Brain pericyte (primary cell): ENCODE measurements around the gene PTPRN2.
"Not testable (repeated sequence)": the region's sequence is repeated elsewhere in the genome, so short reads cannot be mapped to it uniquely, and the experiment has no call there.

Experiments
- DNase-seq: peaks from one replicate; pipeline ENCODE4 v3.0.0-alpha.2; 2012; ENCODE audit warnings: low read depth, low spot score

PTPRN2 gene

DNA sequence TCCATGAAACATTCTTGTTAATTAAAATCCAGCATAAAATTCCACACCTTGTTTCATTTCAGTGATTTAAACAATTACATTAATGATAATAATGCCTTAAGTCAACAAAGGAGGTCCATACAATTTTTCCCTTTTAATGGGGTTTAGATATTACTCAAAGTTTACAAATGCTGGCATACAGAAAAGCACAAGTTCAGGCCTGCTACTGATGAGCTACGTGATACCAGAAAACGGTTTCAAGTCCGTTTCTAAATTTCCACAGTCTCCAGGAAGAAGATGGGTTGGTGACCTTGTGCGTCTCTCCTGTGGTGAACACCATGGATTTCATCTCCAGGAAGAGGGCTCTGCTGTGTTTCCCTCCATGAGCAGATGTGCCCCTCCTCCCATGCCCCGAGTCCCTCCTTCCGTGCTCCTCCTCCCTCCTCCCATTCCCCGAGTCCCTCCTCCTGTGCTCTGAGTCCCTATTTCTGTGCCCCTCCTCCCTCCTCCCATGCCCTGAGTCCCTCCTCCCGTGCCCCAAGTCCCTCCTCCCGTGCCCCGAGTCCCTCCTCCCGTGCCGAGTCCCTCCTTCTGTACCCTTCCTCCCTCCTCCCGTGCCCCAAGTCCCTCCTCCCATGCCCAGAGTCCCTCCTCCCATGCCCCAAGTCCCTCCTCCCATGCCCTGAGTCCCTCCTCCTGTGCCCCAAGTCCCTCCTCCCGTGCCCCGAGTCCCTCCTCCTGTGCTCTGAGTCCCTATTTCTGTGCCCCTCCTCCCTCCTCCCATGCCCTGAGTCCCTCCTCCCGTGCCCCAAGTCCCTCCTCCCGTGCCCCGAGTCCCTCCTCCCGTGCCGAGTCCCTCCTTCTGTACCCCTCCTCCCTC is 201.9 kb downstream of the PTPRN2 start:
- not testable (repeated sequence) for DNase-seq

DNA sequence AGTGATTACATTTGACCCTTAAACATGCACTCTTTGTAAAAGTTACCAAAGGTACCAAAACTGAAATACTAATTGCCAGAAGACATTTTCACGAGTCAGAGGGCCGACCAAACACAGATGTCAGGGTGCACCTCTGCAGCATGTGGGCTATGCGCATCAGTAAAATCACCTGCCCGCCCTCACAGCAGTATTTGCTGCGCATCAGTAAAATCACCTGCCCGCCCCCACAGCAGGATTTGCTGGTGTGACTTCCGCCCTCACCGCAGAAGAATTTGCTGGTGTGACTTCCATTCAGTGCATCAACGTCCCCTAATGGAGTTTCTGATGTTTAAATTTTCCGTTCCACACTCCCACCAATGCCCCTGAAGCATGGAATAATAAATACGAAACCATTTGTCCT is 202.9 kb downstream of the PTPRN2 start:
- DNase-seq: no peak

DNA sequence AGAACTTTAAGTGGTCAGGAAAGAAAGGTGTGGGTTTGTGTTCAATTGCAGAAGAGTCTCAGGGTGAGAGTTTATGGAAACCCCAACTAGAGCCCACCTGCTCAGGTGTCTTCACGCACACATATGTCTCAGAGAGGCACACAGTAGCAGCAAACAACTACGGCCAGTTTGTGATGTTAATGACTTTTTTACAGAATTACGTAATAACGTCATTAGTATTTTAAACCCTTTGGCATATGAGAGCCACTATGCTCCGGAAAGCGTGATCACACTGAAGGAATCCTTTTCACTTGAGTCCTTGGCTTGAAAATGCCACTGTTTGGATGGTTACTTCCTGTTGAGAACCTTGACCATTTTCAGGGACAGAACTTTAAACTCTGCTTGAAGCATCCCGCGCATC is 204.0 kb downstream of the PTPRN2 start:
- DNase-seq: no peak

DNA sequence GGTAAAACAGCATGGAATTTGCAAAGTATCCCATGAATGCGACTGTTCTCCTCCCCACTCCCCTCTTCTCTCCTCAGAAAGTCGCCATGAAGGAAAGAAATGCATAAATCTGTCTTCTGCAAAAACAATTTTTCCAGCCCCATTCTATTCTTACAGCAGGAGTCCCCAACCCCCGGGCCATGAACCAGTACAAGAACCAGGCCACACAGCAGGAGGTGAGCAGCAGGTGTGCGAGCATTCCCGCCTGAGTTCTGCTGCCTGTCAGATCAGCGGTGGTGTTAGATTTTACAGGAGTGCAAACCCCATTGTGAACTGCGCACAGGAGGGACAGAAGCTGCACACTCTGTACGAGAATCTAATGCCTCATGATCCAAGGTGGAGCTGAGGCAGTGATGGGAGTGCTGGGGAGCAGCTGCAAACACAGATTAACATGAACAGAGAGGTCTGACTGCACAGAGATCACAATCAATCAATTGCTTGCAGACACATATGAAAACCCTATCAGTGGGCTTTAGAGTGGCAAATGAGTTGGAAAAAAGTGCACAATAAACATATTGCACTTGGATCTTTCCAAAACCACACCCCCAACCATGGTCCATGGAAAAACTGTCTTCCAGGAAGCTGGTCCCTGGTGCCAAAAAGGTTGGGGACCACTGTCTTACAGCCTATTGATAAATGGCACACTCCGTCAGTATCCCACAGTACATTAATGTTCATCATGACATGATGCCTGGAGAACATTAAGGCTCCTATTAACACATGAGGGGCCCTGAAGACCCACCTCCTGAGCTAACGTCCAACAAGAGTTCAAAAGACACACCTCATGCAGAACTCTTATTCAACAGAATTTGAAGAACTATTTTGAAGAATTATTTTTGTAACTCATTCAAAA is 205.0 kb downstream of the PTPRN2 start:
- DNase-seq: no peak

DNA sequence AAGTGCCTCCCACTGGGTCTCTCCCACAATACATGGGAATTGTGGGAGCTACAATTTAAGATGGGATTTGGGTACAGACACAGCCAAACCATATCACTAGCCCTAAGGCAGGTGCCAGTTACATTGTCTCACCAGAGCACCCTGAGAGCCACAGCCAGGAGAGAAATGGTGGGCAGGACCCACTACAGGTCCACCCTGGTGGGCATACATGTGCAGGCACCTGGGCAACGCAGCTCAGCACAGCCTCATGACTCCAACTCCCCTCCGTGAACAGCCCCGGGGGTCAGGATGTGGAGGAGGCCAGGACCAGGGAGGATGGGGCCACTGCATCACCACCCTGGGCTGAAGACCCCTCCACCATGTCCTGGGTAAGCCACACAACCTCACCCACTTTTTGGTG is 205.7 kb downstream of the PTPRN2 start:
- no peak for DNase-seq

DNA sequence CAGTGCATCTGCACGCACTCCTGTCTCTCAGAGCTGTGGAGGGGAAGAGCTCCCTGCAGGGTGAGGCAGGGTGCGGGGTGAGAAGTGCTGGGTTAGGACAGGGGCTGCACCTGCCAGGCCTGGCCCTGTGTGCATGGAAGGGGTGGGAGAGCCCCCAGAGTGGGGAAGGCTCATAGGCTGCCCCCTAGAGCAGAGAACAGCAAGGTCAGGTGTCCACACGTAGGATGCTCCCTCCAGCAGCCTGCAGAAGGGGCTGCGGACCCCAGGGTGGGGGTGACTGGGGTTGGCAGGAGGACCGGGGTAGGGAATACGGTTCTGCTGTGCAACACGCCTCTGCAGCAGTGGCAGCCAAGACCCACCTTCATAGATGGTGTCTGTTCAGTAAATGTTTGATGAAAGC is 208.6 kb downstream of the PTPRN2 start:
- no peak for DNase-seq

DNA sequence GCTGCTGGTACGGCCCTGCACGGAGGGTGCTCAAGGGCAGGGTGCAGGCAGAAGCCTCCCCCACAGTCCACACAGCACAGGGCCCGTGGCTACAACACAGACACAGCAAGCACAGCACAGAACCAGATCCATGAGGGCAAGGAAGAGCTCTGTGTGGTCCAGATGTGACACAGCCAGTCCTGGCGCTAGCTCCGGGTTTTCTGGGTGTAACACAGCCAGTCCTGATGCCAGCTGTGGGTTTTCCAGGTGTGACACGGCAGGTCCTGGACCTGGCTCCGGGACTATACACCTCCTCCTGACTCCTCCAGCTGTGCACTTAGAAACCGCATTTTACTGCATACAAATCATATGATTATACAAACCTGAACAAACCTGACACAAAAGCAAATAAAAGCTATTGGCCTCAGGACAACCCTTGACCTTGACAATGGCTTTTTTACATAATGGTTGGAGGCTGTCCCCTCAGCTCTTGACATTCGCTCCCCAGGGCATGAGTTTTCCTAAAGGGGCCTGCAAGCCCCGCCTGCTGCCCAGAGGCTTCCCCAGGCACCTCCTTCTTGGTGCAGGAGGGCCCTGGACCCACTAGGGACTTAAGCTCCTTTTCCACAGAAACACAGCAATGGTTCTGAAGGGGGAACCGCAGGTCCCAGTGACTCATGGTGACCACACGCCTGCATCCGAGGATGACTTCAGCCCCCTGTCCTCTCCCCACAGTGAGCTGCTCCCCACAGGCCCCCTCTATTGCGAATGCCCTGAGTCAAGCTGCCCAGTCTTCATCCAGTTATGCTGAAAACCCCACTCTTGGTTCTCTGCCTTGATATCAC is 209.6 kb downstream of the PTPRN2 start:
- DNase-seq: no peak

DNA sequence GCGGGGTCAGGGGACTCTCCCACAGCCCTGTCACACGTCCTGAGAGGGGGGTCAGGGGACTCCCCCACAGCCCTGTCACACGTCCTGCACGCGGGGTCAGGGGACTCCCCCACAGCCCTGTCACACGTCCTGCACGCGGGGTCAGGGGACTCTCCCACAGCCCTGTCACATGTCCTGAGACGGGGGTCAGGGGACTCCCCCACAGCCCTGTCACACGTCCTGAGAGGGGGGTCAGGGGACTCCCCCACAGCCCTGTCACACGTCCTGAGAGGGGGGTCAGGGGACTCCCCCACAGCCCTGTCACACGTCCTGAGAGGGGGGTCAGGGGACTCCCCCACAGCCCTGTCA is 210.8 kb downstream of the PTPRN2 start:
- DNase-seq: not testable (repeated sequence)

DNA sequence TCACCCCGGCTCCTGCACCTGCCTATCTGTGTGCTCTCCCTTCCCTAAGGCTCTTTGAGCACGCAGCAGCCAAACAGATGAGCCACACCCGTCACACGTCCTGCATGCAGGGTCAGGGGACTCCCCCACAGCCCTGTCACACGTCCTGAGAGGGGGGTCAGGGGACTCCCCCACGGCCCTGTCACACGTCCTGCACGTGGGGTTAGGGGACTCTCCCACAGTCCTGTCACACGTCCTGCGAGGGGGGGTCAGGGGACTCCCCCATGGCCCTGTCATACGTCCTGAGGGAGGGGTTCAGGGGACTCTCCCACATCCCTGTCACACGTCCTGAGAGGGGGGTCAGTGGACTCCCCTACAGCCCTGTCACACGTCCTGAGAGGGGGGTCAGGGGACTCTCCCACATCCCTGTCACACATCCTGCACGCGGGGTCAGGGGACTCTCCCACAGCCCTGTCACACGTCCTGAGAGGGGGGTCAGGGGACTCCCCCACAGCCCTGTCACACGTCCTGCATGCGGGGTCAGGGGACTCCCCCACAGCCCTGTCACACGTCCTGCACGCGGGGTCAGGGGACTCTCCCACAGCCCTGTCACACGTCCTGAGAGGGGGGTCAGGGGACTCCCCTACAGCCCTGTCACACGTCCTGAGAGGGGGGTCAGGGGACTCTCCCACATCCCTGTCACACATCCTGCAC is 211.3 kb downstream of the PTPRN2 start:
- DNase-seq: not testable (repeated sequence)

DNA sequence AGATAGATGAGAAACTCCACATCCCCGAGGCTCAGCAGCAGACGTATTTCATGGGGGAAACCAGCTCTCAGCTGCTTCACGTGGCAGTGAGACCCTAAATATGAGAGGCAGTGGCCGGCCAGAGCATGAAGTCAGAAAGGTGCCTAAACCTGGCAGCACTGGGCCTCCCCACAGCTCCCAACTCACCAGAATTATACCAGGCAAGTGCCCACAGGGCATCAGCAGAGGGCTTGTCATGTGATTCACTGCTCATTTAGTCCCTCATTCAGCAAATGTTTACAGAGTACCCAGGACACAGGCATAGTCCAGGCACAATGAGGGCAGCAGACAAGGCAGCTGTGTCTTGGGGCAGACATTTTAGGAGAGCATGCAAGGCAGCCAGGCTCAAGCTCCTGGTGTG is 212.6 kb downstream of the PTPRN2 start:
- DNase-seq: no peak

DNA sequence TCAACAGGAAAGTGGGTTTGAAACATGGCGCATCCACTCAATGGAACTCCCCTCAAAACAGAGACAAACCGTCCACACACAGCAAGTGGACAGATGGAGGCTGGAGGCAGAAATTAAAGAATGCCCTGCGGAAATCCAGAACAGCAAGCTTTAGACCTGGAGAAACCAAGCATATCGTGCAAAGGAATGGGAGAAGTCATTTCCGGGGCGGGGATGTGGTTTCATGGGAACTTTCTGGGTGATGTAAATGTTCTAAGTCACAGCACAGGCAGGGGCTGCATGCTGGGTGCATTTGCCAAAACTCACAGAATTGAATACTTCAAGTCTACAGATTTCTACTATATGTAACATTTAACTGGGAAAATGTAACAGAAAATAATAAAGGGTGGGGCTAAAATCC is 213.0 kb downstream of the PTPRN2 start:
- DNase-seq: no peak

DNA sequence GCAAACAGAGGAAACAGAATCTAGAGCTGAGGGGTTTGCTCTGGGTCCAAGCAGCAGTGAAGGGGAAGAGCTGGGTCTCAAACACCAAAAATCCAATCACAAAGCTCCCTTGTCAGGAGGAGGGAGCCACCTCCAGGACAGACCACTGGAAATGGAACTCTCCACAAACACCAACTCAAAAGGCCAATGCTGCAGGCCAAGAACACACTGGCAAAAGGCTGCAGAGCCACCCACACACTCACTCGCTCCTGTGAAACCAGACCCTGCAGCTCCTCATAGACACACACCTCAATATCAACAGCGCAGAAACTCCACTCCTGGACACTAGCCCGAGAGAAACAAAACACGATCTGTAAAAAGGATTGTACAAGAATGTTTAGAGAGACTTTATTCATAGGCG is 213.5 kb downstream of the PTPRN2 start:
- no peak for DNase-seq

DNA sequence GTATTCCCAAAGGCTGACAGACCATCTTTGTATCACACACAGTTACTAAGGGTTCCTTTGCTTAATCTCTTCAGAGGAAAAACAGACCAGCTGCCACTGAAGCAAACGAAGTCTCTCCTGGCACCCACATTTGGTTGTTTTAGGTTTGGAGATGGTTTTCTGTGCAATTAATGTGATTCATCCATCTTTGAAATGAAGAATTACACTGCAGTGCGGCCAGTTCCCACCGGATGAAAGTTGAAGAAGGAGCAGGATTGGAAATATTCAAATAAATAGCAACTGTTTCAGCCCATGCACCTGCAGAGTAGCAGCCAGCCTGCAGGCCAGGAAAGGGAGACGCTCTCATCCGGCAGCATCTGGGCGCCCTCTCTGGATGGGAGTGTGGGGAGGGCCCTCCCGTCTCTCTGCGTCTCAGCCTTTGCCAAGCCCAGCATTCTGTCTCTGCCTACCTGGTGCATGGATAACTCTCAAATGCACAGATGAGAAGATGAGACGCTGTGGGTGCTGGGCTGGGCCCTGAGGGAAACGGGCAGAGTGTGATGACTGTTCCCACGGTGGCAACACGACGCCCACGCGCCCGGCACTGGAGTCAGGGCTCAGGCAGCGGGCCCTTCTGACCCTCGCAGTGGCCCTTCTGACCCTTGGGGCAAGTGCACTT is 214.0 kb downstream of the PTPRN2 start:
- no peak for DNase-seq

DNA sequence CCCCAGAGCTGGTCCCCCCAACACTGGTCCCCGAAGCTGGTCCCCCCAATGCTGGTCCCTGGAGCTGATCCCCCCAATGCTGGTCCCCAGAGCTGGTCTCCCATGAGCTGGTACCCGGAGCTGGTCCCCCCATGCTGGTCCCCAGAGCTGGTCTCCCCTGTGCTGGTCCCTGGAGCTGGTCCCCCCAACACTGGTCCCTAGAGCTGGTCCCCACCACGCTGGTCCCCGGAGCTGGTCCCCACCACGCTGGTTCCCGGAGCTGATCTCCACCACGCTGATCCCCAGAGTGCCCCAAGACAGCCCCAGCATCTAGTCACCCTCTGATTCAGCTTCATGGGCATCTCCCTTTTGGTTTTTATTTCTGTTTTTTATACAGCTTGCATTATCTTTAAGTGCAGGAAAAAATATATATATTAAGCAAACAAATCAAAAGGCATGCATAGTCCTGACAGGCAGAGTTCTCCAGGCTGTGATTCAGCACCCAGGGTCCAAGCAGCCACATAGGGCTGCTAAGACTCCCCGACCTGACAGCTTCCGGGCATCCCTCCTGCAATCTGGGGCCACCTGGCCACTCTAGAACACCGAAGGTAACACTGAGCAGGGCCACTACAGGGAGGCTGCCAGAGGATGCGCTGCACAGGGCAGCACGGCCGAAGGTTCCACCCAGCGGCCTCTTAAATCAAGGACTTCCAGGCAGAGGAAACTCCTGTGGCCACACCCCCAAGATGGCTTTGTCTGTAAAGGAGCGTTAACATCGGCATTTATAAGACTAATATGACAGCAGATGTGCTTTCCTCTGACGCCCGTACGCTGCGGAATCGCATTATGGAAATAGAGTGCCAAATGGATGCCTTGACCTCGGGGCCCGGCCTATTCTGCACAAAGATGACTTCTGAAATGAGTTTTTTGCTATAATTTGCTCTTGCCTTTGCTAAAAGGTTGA is 215.0 kb downstream of the PTPRN2 start:
- no peak for DNase-seq

DNA sequence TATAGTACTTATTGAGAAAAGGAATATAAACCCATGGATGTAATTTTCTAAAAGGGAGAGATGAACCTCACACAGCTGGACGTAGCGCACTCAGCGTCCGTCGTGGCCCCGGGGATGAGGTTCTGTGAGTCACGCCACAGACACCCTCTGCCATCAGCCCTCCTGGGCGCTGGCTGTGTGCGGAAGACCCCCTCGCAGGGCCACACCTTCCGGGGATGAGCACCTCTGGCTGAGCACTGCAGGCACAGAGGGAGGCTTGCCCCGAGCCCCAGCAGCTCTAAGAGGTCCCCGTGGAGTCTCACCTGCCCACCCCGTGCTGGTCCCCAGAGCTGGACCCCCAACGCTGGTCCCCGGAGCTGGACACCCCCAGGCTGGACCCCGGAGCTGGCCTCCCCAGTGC is 215.8 kb downstream of the PTPRN2 start:
- no peak for DNase-seq

DNA sequence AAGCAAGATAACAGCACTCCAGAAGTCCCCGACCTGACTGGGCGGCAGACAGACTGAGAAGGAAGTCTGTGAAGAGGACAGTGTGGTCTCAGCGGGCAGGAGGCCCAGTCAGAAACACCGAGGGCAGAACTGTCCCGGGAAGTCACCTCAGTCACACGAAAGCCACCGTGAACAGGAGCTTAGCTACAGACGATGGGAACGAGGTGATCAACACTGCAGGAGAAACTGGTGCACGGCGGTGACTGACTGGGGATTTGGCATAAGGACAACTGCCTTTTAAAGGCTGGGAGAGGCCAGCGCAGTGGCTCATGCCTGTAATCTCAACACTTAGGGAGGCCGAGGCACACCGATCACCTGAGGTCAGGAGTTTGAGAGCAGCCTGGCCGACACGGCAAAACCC is 217.8 kb downstream of the PTPRN2 start:
- no peak for DNase-seq

DNA sequence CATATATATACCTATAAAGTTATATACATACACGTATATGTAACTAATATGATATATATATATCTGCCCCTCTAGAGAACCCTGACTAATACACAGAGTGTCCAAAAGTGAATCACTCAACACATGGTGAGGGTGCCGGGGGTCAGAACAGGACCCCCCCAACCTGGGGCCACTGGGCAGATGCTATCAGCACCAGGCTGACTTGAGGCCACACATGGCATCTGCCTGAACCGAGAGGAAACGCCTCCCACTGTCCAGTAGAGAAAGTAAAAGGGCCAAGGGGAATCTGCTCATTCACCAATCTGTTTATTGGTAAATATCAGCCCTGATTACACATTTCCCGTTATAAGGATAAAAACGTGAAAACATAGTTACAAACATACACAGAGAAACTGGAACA is 218.3 kb downstream of the PTPRN2 start:
- no peak for DNase-seq

DNA sequence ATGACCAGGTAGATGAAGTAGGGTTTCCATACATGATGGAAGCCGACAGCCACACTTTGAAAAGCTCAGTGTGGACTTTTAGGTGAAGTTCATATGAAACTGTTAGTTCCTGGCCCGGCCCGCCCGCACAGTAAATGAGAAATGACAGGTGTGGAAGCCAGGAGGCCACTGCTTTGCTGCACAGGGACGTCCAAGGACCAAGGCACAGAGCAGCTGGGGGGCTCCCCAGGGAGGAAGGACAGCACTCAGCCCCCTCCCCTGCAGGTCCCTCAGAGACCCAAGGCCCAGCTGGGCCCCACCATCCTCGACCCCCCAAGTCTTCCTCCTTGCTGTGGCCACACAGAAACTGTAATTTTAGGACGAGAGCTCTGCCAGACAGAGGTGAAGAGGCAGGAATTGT is 219.2 kb downstream of the PTPRN2 start:
- no peak for DNase-seq

DNA sequence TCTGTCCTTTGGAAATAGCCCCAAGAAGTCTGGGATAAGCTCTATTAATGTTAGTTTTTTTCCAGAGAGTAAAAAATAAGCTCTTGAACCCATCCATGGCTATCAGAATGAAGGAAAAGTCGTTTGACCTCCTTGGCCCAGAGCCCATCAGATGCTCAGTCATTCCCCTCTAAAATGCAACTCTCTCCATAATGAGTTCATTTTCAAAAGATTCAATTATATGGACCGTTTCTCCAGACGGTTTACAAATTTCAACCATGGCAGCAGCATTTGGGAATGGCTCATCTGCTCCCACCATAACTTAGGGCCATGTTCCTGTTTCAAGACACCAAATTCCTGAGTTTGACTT is 220.0 kb downstream of the PTPRN2 start:
- DNase-seq: no peak
